ENCODE data around the gene MAP3K7.

Gene MAP3K7

GRCh38 chr6:90586836-90587638 lies at the start of gene MAP3K7:
MAP3K7 (minus strand) TSS chr6:90587072; CDS start chr6:90586883, 189 bp downstream.
- H3K4me3 ChIP-seq (ENCODE audit: low read depth, low read length) = peak within 1 kb of the TSS; percentile 96

GRCh38 chr6:90631046-90631445 lies 44.2 kb upstream of the MAP3K7 start:
- no peak overlapping the region for H3K4me3 ChIP-seq (ENCODE audit: low read depth, low read length)

GRCh38 chr6:90621581-90621980 lies 34.7 kb upstream of the MAP3K7 start:
- H3K4me3 ChIP-seq (ENCODE audit: low read depth, low read length) = no peak overlapping the region

GRCh38 chr6:90619221-90619620 lies 32.3 kb upstream of the MAP3K7 start:
- H3K4me3 ChIP-seq (ENCODE audit: low read depth, low read length) = no peak overlapping the region

- no peak overlapping the region for H3K4me3 ChIP-seq (ENCODE audit: low read depth, low read length)
These were observed 25.4 kb upstream of the MAP3K7 start for GRCh38 chr6:90612313-90612680.

GRCh38 chr6:90611543-90612312 lies 24.9 kb upstream of the MAP3K7 start:
- H3K4me3 ChIP-seq (ENCODE audit: low read depth, low read length) = peak overlapping the region; percentile 60

GRCh38 chr6:90610751-90611542 lies 24.1 kb upstream of the MAP3K7 start:
- H3K4me3 ChIP-seq (ENCODE audit: low read depth, low read length) = peak overlapping the region; percentile 60

- peak overlapping the region; percentile 60 for H3K4me3 ChIP-seq (ENCODE audit: low read depth, low read length)
These were observed 23.5 kb upstream of the MAP3K7 start for GRCh38 chr6:90610301-90610750.

GRCh38 chr6:90605749-90606340 lies 19.0 kb upstream of the MAP3K7 start:
- no peak overlapping the region for H3K4me3 ChIP-seq (ENCODE audit: low read depth, low read length)

GRCh38 chr6:90604546-90604945 lies 17.7 kb upstream of the MAP3K7 start:
- H3K4me3 ChIP-seq (ENCODE audit: low read depth, low read length) = no peak overlapping the region

- H3K4me3 ChIP-seq (ENCODE audit: low read depth, low read length) = no peak overlapping the region
These were observed 12.3 kb upstream of the MAP3K7 start for GRCh38 chr6:90599151-90599550.

- no peak overlapping the region for H3K4me3 ChIP-seq (ENCODE audit: low read depth, low read length)
These were observed 11.5 kb upstream of the MAP3K7 start for GRCh38 chr6:90598192-90598951.

- no peak overlapping the region for H3K4me3 ChIP-seq (ENCODE audit: low read depth, low read length)
These were observed 10.2 kb upstream of the MAP3K7 start for GRCh38 chr6:90596967-90597539.

- no peak overlapping the region for H3K4me3 ChIP-seq (ENCODE audit: low read depth, low read length)
These were observed 9.0 kb upstream of the MAP3K7 start for GRCh38 chr6:90595854-90596253.

GRCh38 chr6:90586546-90586835 lies 381 bp downstream of the MAP3K7 start:
- H3K4me3 ChIP-seq (ENCODE audit: low read depth, low read length) = peak overlapping the region; percentile 96

- H3K4me3 ChIP-seq (ENCODE audit: low read depth, low read length) = no peak overlapping the region
These were observed 2.1 kb downstream of the MAP3K7 start for GRCh38 chr6:90584636-90585255.

GRCh38 chr6:90583836-90584481 lies 2.9 kb downstream of the MAP3K7 start:
- H3K4me3 ChIP-seq (ENCODE audit: low read depth, low read length) = no peak overlapping the region

- no peak overlapping the region for H3K4me3 ChIP-seq (ENCODE audit: low read depth, low read length)
These were observed 3.6 kb downstream of the MAP3K7 start for GRCh38 chr6:90583179-90583835.

- no peak overlapping the region for H3K4me3 ChIP-seq (ENCODE audit: low read depth, low read length)
These were observed 5.7 kb downstream of the MAP3K7 start for GRCh38 chr6:90581146-90581545.

Measured in iPS-11a (cell line).